Activated gamma-delta T cell treated with anti-CD3 and anti-CD28 coated beads, Interleukin-2, amount 50 U/mL, for 16 hours (primary cell): ENCODE data around the gene TMED3.
A peak's percentile ranks its signal among the peaks of the same experiment; 100 is the strongest.

ENCODE experiments used
- DNase-seq: peaks from one replicate; pipeline ENCODE4 v3.0.0-alpha.2; 2020; ENCODE audit warnings: low read depth

Gene TMED3

DNA sequence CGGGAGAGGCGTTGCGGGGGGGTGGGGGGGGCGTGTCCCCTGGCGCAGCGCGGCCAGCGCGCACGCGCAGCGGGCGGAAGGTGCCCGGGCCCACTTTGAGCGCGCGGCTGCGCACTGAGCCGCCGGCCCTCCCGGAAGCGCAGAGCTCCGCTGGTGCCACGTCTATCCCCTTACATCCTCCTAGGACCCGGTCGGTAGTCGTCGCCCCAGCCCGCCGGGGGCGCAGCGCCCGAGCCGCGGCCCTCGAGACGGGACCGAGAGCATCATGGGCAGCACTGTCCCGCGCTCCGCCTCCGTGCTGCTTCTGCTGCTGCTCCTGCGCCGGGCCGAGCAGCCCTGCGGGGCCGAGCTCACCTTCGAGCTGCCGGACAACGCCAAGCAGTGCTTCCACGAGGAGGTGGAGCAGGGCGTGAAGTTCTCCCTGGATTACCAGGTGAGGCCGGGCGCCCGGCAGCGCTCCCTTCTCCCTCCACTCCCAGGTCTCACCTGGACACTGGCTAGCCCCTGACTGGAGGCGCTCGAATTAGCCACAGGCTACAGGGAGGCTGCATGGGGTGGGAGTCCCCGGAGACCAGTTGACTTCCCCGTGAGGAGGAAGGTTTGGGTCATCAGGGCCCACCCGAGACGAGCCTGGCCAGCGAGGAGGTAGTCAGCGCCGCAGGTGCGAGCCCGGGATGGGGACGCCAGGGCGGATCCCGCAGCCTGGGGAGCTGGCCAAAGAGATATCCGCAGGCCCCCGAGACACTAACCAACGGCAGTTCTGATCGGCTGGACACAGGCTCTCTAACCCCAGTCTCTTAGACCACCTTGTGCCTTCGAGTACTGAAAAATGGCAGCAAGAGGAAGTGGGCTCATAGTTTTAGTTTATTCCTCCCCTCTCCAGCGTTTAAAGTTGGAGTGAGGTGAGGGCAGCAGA is at the start of gene TMED3:
TSS of gene TMED3 (plus strand) at position 128 of the 916 bp plus-strand sequence. CDS start at position 266, 138 bp downstream.
- DNase-seq: peak; percentile 59

DNA sequence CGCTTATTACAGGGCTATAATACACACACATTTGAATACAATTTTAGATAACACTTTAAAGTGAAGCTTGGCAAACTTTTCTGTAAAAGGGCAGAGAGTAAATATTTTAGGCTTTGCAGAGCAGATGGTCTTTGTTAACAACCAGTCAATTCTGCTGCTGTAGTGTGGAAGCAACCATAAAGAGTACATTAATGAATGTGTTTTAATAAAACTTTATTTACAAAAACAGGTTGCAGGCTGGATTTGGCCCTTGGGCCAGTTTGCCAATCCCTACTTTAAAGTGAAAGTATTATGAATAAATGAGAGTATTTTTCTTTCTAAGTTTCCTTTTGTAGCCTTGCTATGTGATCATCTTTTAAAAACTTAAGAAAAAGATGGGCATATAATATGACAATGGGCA is 49.1 kb upstream of the TMED3 start:
- no peak for DNase-seq

DNA sequence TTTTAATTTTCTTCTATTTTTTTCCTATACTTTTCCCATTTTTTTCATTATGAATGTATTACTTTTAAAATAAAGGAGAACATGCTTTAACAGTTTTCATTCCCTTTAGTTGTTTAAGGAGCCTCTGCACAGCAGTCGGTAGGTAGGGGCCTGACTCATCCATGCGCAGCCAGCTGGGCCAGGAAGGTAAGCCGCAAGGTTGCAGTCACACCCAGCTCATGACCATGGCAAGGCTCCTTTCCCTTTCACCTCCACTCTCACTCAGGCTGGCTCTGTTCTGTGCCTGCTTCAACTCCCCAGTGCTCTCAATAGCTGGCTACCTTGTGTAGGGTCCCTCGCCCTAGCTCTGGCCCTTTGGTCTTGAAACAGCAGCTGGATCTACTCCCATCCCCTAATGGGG is 45.7 kb upstream of the TMED3 start:
- DNase-seq: no peak

DNA sequence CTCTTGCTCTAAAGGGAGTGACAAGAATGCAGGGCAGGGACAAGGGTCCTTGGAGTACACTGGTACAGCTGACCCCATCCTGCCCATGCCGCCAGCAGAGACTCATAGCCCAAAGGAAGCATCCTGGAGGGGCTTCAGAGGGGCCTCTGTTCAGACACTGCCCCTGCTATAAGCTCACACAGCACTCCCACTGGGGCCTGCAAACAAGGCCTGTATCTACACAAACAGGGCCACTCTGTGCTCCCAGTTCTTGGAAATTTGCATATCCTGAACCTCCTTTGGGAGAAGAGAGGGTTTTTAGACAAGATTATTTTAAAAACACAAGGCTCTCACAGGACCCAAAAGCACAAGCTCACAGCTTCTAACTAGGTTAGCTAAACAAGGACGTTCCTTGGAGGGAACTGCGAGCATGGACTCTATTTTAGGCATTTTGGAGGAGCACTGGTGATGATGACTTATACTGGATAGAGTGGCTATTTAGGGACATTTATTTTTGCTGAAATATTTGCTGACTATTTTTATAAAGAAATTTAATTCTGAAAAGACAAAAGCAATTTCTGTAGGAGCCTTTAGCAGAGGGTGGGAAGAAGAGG is 44.8 kb upstream of the TMED3 start:
- DNase-seq: no peak

DNA sequence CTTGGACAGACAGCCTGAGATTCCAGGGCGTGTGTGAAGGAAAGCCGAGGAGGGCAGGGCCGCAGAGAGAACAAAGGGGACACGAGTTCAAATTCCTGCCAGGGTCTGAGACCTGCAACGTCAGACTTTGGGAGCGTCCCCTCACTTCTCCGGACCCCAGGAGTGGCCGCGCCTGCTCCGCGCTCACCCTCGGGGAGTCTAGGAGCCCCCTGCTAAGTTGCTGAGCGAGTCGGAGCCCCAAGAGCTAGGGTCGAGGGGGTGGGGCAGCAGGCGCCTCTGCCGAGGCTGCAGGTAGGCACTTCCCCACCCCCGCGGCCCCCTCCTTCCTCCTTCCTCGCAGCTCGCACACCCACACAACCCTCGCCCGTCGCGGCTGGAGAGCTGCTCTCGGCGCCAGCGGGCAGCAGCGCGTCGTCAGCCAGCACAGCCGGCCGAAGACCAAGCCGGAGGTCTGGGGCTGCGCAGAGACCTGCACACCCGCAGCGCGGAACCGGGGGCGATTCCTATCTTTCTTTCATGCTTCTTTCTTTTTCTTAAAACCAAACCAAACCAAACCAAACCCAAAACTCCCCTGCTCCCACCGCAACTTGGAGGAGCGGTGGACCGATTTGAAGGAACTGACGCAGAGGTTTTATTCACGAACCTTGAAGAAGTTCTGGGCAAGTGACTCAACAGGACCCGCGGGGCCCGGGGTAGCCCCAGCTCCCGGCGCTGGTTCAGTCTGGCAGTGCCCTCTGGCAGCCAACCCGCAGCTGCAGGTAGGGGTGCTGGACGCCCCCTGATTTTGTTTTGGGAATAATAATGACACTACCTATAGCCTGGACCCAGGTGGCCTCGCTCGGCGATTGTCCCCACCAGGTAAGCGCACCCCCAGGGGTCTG is 28.3 kb upstream of the TMED3 start, which contains the start of gene ANKRD34C:
TSS of gene ANKRD34C (plus strand) at position 352 of the 881 bp plus-strand sequence. CDS start 10,563 bp downstream, outside the sequence.
- no peak for DNase-seq

DNA sequence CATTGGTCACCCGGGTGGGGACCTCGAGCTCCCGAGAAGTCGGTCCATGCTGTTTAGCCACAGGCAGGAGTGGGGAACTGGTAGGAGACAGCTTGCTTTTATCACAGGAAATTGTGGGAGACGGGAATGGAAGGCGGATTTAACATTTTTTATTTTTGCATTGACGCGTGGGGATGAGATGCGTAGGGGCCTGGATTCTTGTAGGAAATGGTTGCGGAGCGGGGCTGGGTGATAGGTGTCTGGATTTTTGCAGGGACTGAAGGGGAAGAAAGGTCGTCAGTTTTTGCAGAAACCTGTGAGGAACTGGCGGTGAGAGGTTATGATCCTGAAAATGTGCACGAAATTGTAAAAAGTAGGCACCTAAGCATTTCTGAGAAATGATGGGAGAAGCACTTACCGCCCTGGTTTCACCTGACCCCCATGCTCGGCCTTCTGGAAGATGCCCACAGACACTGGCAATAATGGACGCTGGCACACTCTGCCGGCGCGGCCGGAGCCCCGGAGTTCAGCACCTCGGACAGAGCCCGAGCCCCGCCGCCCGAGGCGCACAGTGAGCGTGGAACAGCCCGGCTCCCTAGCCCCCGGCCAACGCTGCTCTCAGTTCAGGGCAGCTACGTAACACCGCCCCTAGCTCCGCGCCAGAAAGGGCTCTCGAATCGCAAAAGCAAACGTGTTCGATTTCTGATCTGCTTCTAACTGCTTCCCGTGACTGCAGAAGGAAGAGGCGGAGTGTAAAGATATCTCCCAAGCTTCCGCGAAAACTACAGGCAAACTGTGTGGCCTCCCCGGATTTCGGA is 27.5 kb upstream of the TMED3 start:
- DNase-seq: no peak

DNA sequence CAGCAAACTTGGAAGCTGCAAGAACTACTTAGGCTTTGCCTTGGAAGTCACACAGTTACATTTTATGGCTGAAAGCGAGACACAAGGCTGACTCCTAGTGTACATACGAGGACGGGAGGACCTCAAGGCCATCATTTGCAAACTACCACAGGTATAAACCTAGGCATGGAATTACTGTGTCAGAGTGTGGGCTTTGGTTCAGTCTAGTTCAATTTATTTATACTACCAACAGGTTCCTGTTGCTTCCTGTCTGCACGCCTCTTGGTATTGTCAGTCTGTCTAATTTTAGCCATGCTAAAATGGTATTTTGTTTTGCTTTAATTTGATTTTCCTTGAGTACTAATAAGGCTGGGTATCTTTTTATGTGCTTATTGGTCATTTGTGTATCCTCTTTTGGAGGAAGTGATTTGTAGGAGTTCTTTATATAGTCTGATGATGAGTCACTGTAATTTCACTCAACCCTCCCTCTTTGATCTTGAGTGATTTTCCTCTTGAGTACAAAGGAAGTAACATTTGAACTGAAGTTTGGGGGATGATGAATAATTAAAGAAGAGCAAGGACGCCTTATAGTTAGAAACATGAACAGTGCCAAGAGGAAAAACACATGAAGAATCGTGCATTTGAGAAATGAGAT is 20.2 kb upstream of the TMED3 start:
- DNase-seq: no peak

DNA sequence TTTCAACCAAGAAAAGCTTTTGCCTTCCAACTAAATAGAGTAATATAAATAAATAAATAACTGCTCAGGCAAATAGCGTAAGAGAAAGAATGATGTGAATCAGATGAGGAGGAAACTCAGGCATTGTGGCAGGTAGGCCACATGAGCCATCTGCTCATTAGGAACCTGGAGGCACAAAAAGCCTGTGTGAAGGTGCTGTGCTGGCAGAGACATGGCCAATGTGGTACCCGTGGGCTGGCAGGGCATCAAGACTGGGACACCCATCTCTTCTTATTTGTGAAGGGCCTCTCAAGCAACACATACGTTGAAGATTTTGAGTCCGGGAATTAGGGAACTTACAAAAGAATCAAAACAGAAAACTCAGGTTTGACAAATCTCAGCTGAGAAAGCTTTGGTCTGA is 18.9 kb upstream of the TMED3 start:
- DNase-seq: no peak

DNA sequence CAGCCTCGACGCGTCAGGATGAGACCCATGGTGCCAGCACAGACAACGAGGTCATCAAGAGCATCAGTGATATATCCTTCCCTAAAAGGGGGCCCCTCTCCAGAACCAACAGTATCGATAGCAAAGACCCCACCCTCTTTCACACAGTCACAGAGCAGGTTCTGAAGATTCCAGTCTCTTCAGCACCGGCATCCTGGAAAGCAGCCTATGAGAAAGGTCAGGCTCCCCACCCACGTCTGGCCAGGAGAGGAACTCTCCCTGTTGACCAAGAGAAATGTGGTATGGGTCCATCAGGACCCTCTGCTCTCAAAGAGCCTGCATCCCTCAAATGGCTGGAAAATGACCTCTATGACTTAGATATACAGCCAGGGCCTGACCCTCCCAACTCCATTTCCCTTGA is 16.8 kb upstream of the TMED3 start:
- DNase-seq: no peak

DNA sequence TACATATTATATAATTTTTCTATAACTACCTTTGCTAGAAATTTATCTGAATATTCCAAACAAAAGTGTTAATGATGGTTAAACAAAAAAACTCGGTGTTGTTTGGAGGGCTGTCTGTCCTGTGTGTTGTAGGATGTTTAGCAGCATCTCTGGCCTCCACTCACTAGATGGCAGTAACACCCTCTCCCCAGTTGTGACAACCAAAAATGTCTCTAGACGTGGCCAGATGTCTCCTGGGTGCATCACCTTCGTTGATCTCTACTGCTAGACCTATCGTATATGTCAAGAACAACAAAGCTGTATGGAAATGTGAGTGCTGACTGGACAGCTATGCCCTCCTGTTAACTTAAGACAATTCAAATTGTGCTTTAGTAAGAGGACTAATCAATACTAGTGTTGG is 14.3 kb upstream of the TMED3 start:
- no peak for DNase-seq

DNA sequence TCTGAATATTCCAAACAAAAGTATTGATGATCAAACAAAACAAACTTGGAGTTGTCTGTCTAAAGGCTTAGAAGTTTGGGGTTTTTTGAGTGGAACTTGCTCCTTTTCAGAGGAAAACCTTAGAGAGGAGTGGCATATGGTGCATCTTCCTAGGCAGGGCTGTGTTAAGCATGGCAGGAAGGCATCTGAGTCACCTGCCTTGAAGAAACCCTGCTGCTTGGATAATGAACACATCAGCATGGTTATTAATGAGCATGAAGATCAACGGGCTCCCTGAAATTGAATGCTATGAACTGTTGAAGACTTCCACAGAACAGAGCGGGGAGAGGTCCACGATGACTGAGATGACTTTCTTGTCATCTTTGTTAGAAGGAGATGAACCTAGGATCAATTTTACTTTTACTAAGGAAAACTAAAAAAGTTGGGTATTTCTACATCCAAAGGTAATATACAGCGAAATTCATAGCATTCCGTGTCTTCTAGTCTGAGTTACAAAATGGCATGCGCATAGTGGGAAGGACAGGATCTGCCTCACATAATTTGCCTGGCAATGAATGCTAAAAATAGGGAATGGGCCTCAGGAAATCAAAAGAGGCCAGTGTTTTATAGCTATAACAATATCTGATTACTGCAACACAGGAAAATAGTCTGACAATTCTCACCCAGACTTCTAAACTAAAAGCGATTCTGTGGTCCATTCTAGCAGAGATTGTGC is 11.6 kb upstream of the TMED3 start:
- no peak for DNase-seq

DNA sequence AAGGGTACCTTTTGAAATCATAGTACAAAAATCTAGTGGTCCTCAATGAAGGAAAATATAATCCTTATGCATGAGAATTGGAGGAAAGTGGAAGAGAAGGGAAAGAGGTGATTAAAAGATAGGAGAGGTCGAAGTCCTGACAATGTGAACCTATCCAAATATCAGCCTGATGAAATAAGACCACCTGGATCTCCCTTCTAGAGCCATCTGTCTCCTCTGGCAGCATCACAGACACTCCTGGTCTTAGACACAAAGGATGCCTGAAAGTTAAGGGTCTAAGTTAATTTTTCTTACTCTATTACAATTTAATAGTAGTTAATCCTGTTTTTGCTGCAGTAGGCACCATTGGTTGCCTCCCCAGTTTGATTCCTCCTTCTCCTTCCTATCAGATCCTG is 11.1 kb upstream of the TMED3 start:
- no peak for DNase-seq

DNA sequence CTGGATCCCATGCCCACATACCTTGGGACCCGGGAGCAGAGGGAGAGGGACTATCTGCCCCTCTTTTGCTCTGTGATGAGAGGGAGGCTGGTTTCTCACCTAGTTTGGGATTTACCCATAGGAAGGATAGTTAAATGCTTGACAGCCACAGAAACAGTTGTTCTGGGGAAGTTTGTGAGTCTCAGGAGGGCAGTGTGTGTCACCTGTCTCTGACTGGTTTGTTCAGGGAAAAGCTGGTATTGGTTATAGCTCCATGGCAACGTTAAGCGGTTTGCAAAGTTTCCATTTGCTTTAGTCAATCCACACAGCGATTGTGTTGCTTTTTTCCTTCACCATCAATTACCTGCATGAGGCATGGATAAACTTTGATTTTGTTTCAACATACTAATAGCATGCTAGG is 3.7 kb upstream of the TMED3 start:
- no peak for DNase-seq

DNA sequence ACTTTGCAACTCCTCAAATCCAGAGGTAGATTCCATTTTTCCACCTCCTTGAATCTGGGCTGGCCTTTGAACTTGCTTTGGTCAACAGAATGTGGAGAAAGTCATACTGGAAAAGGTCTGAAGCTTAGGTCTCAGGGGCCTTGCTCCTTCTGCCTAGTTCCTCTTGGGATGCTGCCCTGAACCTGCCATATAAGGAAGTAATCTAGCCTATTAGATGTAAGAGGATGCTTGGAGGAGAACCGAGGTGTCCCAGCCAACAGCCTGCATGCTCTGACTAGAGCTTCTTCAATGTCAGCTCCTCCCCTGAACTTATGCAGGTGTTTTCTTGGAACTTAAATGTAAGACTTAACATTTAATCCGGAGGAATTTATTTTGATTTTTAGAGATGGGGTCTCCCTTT is 2.0 kb upstream of the TMED3 start:
- no peak for DNase-seq

DNA sequence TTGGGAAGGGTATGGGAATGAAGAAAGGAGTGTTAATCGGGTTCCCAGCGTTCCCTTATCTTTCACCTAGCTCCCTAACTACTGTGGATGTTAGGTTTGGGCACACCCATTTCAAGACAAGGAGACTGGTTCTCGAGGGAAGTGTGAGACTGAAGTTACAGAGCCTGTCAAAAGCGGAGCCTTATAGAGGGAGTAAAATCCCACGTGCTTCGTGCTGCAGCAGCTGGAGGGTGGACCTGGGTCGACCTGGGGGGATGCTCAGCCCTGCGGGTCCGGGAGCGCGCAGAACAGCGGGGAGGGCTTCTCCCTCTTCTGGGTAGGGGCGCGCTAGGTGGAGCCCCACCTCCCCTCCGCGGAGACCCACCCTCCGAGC is 314 bp upstream of the TMED3 start:
- no peak for DNase-seq

DNA sequence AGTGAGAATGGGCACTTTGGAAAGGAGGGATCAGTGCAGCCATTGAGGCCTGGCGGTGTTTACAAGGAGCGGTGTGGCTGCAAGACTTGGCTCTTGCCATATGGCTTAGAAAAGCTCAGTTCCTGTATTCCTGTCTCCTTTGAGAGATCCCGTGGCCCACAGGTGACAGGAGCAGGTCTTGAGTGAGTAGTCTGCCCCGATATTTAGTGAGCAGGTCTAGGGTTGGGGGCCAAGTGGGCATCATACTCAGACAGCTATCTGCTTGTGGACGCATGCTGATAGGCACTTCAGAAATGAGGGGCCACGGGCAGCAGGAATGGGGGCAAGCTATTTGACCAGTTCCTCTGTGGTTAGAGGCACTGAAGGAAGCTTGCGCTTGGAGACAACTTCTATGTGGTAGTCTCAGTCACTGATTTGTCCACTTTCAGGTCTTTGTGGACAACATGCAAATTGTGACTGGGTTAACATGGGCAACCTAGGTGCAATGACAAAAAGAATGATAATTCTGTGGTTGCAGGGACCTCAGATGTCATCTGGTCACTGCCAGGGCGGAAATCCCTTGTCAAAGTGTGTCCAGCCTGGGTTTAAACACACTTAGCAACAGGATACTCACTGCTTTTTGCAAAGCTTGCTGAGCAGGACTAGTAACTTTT is 1.1 kb downstream of the TMED3 start:
- DNase-seq: no peak

DNA sequence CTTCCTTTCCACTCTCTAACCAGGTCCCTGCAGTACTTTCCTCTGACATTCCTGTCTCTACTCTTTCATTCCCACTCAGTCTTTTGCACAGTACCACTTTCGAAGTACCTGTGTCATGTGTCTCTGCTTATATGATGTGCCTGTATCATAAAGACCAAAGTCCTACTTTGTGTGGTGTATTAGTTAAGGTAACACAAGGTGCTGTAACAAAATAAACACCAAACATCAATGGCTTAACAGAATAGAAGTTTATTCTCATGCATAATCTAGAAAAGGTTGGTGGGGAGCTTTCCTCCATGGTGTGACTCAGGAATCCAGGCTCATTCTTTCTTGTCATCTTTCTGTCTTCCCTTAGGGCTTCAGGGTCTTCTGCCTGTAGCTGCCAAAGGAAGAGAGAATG is 3.3 kb downstream of the TMED3 start:
- no peak for DNase-seq

DNA sequence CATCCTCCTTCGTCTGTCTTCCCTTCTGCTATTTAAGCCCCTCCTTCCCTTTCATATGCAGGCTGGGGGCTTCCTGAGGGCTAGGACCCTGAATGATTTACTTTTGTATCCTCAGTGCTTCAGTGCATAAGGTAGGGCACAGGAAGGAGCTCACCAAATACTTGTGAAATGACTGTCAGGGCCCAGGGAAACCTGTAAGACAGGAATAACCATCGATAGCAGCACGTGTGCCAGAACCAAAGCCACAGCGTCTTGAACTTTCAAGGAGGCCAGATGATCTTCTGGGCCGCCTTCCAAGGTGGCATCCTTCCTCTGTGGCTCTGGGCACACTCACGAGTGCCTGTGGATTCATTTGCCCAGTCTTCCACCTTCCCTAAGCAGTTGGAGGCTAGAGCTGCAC is 3.9 kb downstream of the TMED3 start:
- DNase-seq: no peak

DNA sequence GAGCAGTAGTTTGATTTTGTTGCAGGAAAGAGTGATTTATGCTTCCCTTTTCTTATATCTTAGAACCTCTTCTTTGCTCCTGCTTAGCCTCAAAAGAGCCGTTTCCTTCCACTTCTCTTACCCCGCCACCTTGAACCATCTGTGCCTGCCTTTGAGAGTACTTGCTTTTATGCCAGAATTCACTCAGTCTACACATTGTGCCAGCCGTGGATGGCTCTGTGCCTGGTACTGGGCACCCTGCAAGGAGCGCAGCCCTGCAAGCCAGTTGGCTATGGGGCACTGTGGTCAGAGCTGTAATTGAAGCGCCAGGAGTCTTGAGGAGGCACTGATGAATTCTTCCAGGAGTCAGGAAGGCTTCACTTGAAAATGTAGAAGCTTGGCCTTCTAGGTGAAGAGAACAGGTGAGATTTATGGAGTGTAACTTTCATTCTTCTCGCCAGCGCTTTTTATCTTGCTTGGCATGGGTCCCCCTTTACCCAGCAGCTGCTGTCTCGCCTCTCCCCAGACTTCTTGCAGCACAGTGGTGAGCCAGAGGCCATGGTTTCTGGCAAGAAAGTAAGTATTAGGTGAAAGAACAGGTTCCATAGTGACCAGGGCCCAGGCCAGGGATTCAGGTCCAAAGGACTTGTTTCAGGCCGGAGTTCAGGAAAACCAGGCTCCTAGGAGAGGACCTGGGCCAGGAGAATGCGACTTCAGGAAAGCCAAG is 4.9 kb downstream of the TMED3 start:
- DNase-seq: no peak
